ENCODE measurements around the gene KCNQ1. TPM values are rescaled to one million over a fixed set of nuclear protein-coding genes. Genes with fewer than 3 reads are reported as not detected.

KCNQ1 gene
- total and polyA plus RNA-seq, 2 of the 13 experiments (the other 11 are each of a cell fraction or from before 2014, with no cell fraction given), result 0.02 to 0.08 TPM

GRCh38 chr11:2563213-2564007 is 118.6 kb downstream of the KCNQ1 start (continued):
- TF ChIP-seq NFRKB (IDR thresholded peaks at IDR 0.05) (no peak), GABPA (IDR thresholded peaks at IDR 0.05; ENCODE audit: low read depth, low read length) (no peak), GABPA (CRISPR knock-in tag; IDR thresholded peaks at IDR 0.05; ENCODE audit: low read depth) (peak; percentile 25; the same call in 1 of the 2 replicates), CREM (IDR thresholded peaks at IDR 0.05) (peak; percentile 46; the same call in 1 of the 2 replicates), CREM (CRISPR knock-in tag; IDR thresholded peaks at IDR 0.05) (no peak), MBD4 (IDR thresholded peaks at IDR 0.05; ENCODE audit: borderline replicate concordance, low read length) (no peak), ERF (CRISPR knock-in tag; IDR thresholded peaks at IDR 0.05) (peak; percentile 66; the same call in 1 of the 2 replicates), ATM (IDR thresholded peaks at IDR 0.05; ENCODE audit: borderline replicate concordance) (no peak), HOXA9 (CRISPR knock-in tag; IDR thresholded peaks at IDR 0.05; ENCODE audit: borderline replicate concordance) (peak; percentile 75; the same call in 1 of the 2 replicates), KIAA2018 (CRISPR knock-in tag; IDR thresholded peaks at IDR 0.05; ENCODE audit: borderline replicate concordance) (no peak), ETV5 (CRISPR knock-in tag; IDR thresholded peaks at IDR 0.05; ENCODE audit: borderline replicate concordance) (peak; percentile 64; the same call in 1 of the 2 replicates), ZNF230 (CRISPR knock-in tag; IDR thresholded peaks at IDR 0.05) (no peak), JUNB (CRISPR knock-in tag; IDR thresholded peaks at IDR 0.05; ENCODE audit: borderline replicate concordance) (no peak), THRA (CRISPR knock-in tag; IDR thresholded peaks at IDR 0.05; ENCODE audit: borderline replicate concordance) (0 out of 2 replicates have a peak, but pooled peaks have one; percentile 28)
- TF ChIP-seq, protein P1, sequence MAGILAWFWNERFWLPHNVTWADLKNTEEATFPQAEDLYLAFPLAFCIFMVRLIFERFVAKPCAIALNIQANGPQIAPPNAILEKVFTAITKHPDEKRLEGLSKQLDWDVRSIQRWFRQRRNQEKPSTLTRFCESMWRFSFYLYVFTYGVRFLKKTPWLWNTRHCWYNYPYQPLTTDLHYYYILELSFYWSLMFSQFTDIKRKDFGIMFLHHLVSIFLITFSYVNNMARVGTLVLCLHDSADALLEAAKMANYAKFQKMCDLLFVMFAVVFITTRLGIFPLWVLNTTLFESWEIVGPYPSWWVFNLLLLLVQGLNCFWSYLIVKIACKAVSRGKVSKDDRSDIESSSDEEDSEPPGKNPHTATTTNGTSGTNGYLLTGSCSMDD (CRISPR knock-in tag; IDR thresholded peaks at IDR 0.05), result no peak
- TF ChIP-seq, protein P2, sequence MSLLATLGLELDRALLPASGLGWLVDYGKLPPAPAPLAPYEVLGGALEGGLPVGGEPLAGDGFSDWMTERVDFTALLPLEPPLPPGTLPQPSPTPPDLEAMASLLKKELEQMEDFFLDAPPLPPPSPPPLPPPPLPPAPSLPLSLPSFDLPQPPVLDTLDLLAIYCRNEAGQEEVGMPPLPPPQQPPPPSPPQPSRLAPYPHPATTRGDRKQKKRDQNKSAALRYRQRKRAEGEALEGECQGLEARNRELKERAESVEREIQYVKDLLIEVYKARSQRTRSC (CRISPR knock-in tag; IDR thresholded peaks at IDR 0.05; ENCODE audit: low read depth), result no peak
- TF ChIP-seq, protein P3, sequence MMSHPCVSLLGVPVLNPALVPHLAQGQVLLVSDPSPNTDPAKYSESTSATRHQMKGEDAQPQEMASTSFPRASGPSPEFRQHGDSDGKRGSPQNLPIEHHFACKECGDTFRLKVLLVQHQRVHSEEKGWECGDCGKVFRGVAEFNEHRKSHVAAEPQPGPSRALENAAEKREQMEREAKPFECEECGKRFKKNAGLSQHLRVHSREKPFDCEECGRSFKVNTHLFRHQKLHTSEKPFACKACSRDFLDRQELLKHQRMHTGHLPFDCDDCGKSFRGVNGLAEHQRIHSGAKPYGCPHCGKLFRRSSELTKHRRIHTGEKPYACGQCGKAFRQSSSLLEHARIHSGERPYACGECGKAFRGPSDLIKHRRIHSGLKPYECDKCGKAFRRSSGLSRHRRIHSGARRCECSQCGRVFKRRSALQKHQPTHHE (CRISPR knock-in tag; IDR thresholded peaks at IDR 0.05; ENCODE audit: borderline replicate concordance), result peak; percentile 24; the same call in 1 of the 2 replicates

Measured in HepG2 (cell line).